ENCODE results near the gene FAM76B.
A peak's percentile ranks its signal among the peaks of the same experiment; 100 is the strongest.

FAM76B gene

DNA sequence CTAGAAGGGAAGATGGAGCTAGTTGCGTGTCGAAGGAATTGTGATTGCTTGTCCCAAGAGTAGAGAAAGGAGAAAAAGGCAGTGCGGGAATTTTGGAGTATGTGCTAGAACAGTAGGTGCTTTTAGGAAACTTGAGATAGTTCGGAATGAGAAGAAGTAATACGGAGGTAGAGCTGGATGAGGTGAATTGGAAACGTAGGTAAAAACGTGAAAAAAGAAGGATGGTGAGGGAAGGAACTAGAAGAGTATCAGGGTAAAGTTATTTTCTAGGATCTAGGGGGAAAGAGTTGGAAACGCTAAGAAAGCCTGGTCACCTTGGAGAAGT is 2.1 kb upstream of the FAM76B start:
- no peak for DNase-seq

GRCh38 chr11:95790933-95791708 is 1.5 kb upstream of the FAM76B start:
- peak; percentile 53 for DNase-seq

DNA sequence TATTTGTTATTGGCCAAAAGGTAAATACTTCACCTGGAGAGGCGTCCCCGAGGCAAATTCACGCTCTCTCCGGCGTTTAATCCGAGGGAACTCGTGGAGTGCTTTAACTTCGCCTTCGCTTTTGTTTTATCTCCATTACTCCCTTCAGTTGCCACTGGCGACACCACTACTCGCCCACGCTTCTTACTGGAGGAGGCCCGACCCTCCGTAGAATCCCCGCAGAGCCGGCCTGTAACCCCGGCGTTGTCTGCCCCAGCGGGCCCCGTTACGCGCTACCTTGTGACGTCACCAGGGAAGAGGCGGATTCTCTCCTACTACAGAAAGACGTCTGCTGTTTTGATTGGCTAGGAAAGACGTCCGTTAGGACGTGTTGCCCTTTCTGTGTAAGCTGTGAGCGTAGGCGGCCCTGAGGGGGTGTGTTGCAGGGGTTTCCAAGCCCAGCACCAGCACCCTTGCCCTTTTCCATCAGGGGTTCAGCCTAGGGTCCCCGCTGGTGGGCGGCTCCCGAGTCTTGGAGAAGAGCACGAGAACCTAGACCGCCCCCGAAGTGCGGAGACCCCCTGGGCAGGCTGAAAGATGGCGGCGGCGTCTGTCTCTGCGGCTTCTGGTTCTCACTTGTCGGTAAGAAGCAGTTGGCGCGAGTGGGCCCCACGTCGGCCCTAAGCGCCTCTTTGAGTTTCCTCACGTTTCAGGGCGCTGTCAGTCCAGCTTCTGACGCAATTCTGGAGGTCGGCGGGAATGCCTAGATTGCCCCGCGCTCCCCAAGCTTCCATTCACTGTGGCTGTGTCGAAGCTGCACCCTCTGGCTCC is 746 bp upstream of the FAM76B start, which contains the start of gene CEP57:
TSS of gene CEP57 (plus strand) at position 376 of the 810 bp plus-strand sequence. CDS start at position 577, 201 bp downstream.
- peak; percentile 94 for DNase-seq

DNA sequence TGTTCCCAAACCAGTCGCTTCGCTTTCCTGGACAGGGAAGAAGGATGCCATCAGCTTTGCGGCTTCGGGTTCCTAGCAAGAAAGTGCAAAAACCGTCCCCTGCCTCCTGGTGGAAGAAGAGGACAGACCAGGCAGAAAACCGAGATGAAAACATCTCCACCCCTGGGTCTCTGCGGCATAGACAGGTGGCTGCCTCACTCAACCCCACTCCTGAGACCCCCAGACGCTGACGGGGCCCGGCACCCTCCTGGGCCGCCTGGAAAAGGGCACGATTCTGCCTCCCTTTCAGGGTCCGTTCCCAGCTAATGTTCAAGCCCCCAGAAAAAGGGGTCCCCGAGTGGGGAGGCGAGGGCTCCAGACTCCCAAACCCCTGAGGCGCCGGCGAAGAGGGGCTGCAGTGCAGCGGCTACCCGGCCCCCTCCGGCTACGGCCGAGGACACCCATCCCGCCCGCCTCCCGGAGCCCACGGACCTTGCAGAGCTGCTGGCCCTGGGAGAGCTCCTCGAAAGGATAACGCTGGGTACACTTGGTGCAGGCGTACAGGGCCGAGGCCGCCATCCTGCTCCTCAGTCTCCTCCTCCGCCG is 569 bp downstream of the FAM76B start:
- DNase-seq, result peak; percentile 28

DNA sequence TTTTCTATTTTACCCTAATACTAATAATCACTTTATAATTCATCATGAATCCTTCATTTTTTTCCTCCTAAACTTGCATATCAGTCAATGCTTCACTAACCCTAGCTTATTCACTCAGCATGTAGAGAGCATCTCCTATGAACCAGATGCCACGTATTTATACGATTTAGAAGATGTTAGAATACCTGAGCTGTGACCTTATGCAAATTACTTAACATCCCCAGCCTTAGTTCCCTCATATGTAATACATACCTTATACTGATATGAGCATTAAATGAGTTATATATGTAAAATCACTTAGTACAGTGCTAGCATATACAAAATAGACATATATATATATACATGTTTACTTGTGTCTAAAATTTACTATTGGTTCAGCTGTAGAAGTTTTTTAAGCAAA is 9.0 kb downstream of the FAM76B start:
- DNase-seq, result no peak

DNA sequence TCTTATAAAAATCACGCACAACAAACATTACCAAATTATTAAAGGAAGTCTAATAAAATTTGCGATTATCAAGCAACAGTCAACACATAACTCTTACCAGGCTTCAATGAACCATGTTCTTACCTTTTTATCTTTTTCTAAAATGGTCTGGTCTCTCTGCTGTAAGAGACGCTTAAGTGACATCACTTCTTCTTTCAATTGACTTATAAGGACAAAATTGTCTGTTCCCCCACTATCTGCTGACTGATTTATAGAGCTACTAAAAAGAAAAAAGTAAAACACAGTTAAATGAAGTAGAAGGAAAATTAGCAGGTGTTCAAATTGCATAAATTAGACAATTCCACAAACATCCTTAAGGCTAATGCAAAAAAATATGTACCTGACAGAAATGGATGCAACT is 10.9 kb downstream of the FAM76B start:
- DNase-seq, result no peak

DNA sequence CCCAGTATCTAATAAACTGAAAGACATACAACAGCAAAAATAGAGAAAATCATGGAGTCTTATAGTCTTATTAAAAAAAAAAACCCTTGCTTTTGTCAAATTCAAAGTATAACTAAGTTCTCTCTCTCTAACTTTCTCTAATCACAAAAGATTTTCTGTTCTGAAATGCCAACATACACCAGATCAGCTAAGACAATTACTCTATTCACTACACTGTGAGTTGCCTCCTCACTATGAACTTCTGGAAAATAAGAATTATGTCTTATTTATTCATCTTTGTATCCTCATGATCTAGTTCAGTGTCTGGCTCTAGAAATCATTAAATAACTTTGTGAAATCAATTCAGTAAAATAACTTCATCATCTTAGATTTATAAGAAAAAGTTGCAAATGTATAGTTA is 12.7 kb downstream of the FAM76B start:
- DNase-seq, result no peak

DNA sequence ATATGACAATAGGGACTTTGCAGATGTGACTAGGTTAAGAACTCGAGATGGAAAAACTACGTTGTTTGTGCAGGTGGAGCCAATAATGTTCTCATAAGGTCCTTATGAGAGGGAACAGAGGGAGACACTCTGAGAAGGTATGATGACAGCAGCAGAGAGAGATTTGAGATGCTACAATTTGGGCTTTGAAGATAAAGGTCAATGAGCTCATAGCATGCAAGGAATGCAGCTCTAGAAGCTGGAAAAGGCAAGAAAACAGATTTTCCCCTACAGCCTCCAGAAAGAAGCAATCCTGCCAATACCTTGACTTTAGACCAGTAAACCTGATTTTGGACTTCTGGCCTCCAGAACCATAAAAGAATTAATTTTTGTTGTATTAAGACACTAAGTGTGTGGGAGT is 21.1 kb downstream of the FAM76B start:
- DNase-seq, result no peak

DNA sequence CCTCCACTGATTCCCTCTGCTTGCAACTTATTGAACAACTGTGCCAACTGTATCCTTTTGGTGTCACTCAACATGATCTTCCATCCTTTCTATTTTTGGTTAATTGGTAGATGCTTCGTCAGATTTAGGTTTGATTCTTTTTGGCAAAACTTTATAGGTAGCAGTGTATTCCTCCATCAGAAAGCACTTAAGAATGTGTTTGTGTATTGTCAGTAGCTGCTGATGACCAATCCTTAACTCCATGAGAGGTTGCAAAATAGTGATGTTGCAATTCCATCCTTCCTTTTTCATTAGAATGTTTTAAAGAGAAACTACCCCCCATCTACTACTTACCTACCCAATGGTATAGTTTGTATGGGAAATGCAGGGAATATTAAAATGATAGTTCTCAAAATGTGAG is 22.1 kb downstream of the FAM76B start:
- no peak for DNase-seq

DNA sequence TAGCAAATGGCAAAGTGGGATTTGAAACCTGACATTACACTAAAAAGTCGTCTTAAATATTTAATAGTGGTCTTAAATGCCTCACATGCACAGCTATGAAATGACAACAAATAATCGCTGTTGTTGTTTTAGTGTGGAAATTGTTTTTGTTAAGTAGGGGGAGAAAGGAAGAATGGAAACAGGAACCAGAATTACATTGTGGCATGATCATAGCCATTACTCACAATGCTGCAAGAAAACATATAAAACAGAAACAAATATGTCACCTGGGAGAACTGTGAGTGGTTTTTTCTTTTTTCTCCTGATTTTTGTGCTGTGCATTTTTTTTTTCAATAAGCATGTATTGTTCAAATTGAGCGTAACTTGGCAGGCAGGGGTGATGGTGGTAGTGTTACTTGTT is 22.9 kb downstream of the FAM76B start:
- no peak for DNase-seq

DNA sequence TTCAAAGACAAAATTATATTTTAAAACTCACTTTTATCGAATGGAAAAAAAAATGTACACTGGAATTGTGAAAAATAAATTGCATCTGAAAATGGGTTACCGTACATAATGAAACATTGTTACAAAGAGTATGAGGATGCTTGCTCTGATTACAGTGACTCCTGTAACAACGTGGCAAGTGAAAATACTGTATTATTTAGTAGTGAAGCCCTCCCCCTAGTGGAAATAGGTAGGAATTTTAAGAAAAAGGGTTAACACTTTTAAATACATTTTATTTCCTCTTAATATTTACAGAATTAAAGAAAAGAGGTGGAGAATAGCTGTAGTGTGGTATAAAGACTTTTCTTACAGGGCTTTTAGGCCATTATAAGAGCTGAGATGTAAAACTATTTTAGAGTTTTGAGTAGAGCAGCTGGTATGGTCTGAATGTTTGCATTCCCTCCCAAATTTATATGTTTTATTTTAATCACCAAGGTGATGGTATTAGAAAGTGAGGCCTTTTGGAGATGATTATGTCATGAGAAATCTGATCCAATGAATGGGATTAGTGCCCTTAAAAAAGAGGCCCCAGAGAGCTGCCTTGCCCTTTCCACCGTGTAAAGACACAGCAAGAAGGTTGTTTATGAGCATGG is 25.2 kb downstream of the FAM76B start:
- DNase-seq, result peak; percentile 45

DNA sequence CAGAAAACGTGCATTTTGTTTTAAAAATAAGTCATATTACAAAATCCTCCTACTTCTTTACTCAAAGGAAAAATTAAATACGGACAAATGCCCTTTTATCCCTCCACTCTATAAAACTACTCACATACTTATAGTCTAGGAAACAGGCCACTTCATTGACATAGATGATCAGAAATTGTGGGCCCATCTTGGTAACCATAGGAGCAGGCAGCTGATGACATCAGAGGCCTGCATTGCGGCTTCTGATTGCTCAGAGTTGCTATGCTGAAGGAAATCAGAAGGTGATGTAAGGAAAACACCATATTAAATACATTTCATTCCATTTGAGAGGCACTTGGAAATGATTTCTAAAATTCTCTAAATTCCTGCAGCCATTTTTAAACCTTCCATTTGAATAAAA is 27.0 kb downstream of the FAM76B start:
- no peak for DNase-seq

DNA sequence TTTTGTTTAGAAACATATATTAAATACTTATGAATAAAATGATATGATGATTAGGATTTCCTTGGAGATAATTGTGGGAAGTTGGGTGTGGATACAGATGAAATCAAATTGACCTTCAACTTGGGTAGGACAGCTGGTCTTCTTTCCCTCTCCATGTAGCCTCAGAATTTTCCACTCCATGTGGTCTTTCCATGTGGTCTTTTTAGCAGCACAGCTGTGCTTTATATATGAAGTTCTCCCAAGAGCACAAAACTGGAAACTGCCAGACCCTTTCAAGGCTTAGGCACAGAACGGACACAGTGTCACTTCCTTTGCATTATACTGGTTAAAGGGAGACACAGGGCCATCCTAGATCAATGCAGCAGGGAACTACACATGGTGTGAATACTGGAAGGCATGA is 28.6 kb downstream of the FAM76B start:
- no peak for DNase-seq

GRCh38 chr11:95751515-95751914 is 38.1 kb downstream of the FAM76B start:
- DNase-seq, result no peak

DNA sequence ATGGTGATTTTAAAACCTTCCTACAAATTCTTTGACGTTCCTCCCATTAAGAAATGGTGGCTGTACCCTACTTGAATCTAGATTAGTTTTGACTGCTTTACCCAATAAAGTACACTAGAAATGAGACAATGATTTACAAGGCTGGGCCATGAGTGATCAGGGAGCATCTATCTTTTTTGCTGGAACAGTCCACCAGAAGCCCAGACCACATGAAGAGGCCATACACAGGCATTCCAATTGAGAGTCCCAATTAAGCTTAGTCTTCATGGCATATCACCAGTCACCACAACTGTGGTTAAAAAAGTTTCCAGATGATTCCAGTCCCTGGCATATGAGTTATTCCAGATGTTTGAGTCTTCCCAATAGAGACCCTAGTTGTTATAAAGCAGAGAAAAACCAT is 39.5 kb downstream of the FAM76B start:
- DNase-seq, result no peak

GRCh38 chr11:95739108-95739938 is 50.3 kb downstream of the FAM76B start:
- no peak for DNase-seq

GRCh38 chr11:95736809-95737208 is 52.8 kb downstream of the FAM76B start:
- no peak for DNase-seq

DNA sequence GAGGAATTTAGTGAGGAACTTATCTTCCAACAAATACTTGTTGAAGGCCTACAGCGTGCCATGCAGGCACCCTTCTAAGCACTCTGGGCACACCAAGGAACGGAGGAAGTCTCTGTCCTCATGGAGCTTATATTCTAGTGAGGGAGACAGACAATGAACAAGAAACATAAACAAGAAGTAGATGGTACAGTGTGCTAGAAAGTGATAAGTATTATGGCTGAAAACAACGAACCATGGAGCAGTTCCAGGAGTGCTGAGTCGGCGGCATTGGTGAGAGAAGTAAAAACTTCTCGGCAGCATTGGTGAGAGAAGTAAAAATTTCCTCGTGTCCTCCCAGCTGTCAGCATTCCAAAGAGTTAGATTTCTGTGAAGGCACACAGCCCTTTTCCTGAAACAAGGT is 53.2 kb downstream of the FAM76B start:
- DNase-seq, result no peak

- DNase-seq, result no peak
Observed at GRCh38 chr11:95734009-95734572, 55.5 kb downstream of the FAM76B start.

GRCh38 chr11:95732930-95733602 is 56.5 kb downstream of the FAM76B start:
- no peak for DNase-seq

GRCh38 chr11:95729462-95729861 is 60.1 kb downstream of the FAM76B start:
- no peak for DNase-seq

DNA sequence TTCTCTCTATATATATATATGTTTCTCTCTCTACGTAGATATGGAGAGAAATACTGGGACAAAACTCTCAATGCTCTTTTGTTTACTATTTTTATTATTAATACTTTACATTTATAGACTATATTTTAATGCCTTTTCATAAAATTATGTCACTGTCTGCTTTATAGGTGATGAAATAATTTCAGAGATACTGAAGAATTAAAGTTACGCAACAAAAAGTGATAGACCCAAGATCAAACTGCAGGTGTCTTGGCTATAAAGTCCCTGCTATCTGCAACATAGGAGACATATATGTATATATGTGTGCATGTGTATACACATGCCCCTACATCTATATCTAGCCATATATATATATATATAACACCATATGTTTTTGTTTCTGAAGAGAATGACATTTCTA is 60.8 kb downstream of the FAM76B start:
- DNase-seq, result no peak
